ENCODE data around the gene VSIR. TPM values are rescaled to one million over a fixed set of nuclear protein-coding genes. Genes with fewer than 3 reads are reported as not detected.

Gene VSIR
- polyA plus RNA-seq, 1 of the 3 experiments (the other 2 are of a cell fraction), result 11.3 TPM

GRCh38 chr10:71782221-71782916 is 9.0 kb upstream of the VSIR start (continued):
- TF ChIP-seq USF2 (IDR thresholded peaks at IDR 0.05; ENCODE audit: borderline replicate concordance, low read depth, low read length) (no peak), ELF1 (IDR thresholded peaks at IDR 0.05) (no peak), FOXM1 (IDR thresholded peaks at IDR 0.05; ENCODE audit: low read depth) (no peak), RCOR1 (IDR thresholded peaks at IDR 0.05; ENCODE audit: low read length) (no peak)

- Histone ChIP-seq H2AFZ (ENCODE audit: low read depth) (no peak overlapping the region), H3F3A (replicated peaks; ENCODE audit: insufficient read depth) (no peaks in the 10 kb centered on the region), H3K4me2 (no peak overlapping the region), H3K9me2 (no peaks in the 10 kb centered on the region), H3K4me1 (ENCODE audit: control insufficient read depth in 1 of 2, insufficient read depth in 2 of 2, low read depth in 1 of 2, low read length in 1 of 2) (no peaks in the 10 kb centered on the region), H3K9ac (no peak overlapping the region), H3K27ac (ENCODE audit: low read depth in 2 of 2, low read length in 1 of 2) (no peak overlapping the region), H4K20me1 (ENCODE audit: insufficient read depth) (no peaks in the 10 kb centered on the region), H3K9me3 (no peaks in the 10 kb centered on the region), H3K79me2 (ENCODE audit: insufficient read depth) (no peaks in the 10 kb centered on the region), H3K27me3 (ENCODE audit: insufficient read depth) (no peaks in the 10 kb centered on the region; the same call in 1 of the 2 replicates), H3K4me3 (ENCODE audit: low read depth in 2 of 2, low read length in 1 of 2) (no peak overlapping the region), H3K36me3 (replicated peaks in 1 of 2; ENCODE audit: control insufficient read depth in 1 of 2, insufficient read depth in 2 of 2, low read length in 1 of 2) (no peaks in the 10 kb centered on the region)
- ChIA-PET CTCF (no interaction called here), POLR2A (no interaction called here)
- DNase-seq, result no peak
- TF ChIP-seq FOSL2 (IDR thresholded peaks at IDR 0.05; ENCODE audit: borderline replicate concordance, low read depth) (no peak), MXI1 (IDR thresholded peaks at IDR 0.05; ENCODE audit: low read depth, low read length) (no peak), RCOR1 (IDR thresholded peaks at IDR 0.05; ENCODE audit: low read length) (no peak), CTCF (IDR thresholded peaks at IDR 0.05) (no peak), GATA2 (CRISPR knock-in tag; IDR thresholded peaks at IDR 0.05) (no peak), SMC3 (IDR thresholded peaks at IDR 0.05; ENCODE audit: low read depth, low read length) (no peak), ELF1 (IDR thresholded peaks at IDR 0.05) (no peak), MEF2A (IDR thresholded peaks at IDR 0.05; ENCODE audit: borderline replicate concordance, low read depth) (no peak), TCF12 (IDR thresholded peaks at IDR 0.05) (no peak), USF2 (IDR thresholded peaks at IDR 0.05; ENCODE audit: borderline replicate concordance, low read depth, low read length) (no peak), IRF3 (IDR thresholded peaks at IDR 0.05; ENCODE audit: low read depth, low read length) (no peak), FOXJ3 (CRISPR knock-in tag; IDR thresholded peaks at IDR 0.05) (no peak), REST (IDR thresholded peaks at IDR 0.05; ENCODE audit: low read depth, low read length) (no peak), ZBTB33 (IDR thresholded peaks at IDR 0.05; ENCODE audit: borderline replicate concordance, low read depth) (no peak), EZH2phosphoT487 (IDR thresholded peaks at IDR 0.05; ENCODE audit: borderline replicate concordance, low read depth) (no peak), SIN3A (IDR thresholded peaks at IDR 0.05; ENCODE audit: borderline replicate concordance, low read depth, low read length) (no peak)
- WGBS (ENCODE audit: low lambda C conversion rate), result 80% methylated on average over 9 of the region's 9 CpGs
Measured at GRCh38 chr10:71780719-71781118, 7.4 kb upstream of the VSIR start.
